Uterus (tissue), 2 donors: ENCODE data around the gene ITGB8.

Source experiments
- CTCF ChIP-seq, 4 experiments: fragments of 200-600 bp in 2 of 4; fragments of 450-650 bp in 2 of 4; sonication (generic) in 2 of 4; IDR thresholded peaks; one replicate each; pipeline ENCODE4 v1.5.1; 2016 to 2019; ENCODE audit warnings: antibody characterized with exemption in 4 of 4, mild to moderate bottlenecking in 2 of 4, moderate library complexity in 1 of 4
- POLR2A ChIP-seq, 2 donors: fragments of 450-650 bp; IDR thresholded peaks; one replicate each; pipeline ENCODE4 v1.6.1; 2016; ENCODE audit warnings: antibody characterized with exemption in 2 of 2, mild to moderate bottlenecking in 1 of 2, moderate library complexity in 1 of 2

GRCh38 chr7:20399521-20399920, 68.8 kb downstream of the ITGB8 start:
- TF ChIP-seq CTCF (IDR thresholded peaks at IDR 0.05) (no peak), POLR2A (IDR thresholded peaks at IDR 0.05) (no peak)
